A673 (cell line): Measurements from ENCODE around the gene CDH15. TPM values are rescaled to one million over a fixed set of nuclear protein-coding genes. Genes with fewer than 3 reads are reported as not detected.

Source experiments
- BruUV-seq: library from RNA; stranded (reverse); fragments of 400-500 nt; replicated peaks from 2 replicates; lab custom pipeline; 2021; lab: Mats Ljungman, UMichigan
- CTCF ChIA-PET: fragments of 300-600 bp; sonication (Branson Sonifier 250); formaldehyde crosslinking; loops from one replicate; lab custom pipeline; 2022; ENCODE audit warnings: antibody characterized with exemption; lab: Charles Lee
- POLR2A ChIA-PET: fragments of 300-600 bp; sonication (Branson Sonifier 250); formaldehyde crosslinking; loops from one replicate; lab custom pipeline; 2022; ENCODE audit warnings: antibody characterized with exemption; ENCODE audit not compliant: low non-redundant PET; lab: Charles Lee
- DNase-seq: peaks from one replicate; pipeline ENCODE4 v3.0.0-alpha.2; 2015; ENCODE audit warnings: low spot score
- H3K27ac ChIP-seq: fragments of 200-600 bp; sonication (generic); 2 replicates; pipeline ENCODE4 v1.5.1; 2016; ENCODE audit warnings: mixed run types, low read depth, mild to moderate bottlenecking, mixed read lengths, antibody characterized with exemption, low read length; ENCODE audit not compliant: poor library complexity, severe bottlenecking
- H3K27me3 ChIP-seq: fragments of 200-600 bp; sonication (generic); replicated peaks from 2 replicates; pipeline ENCODE4 v1.6.1; 2017; ENCODE audit warnings: mixed run types, low read depth, mild to moderate bottlenecking, mixed read lengths, antibody characterized with exemption, low read length; ENCODE audit not compliant: insufficient read depth, poor library complexity
- H3K36me3 ChIP-seq: fragments of 200-600 bp; sonication (generic); 2 replicates; pipeline ENCODE4 v1.6.1; 2016; ENCODE audit warnings: mixed run types, mild to moderate bottlenecking, mixed read lengths, antibody characterized with exemption, low read length; ENCODE audit not compliant: insufficient read depth, poor library complexity, severe bottlenecking
- H3K4me1 ChIP-seq: fragments of 200-600 bp; sonication (generic); 2 replicates; pipeline ENCODE4 v1.6.1; 2017; ENCODE audit warnings: mixed run types, mild to moderate bottlenecking, mixed read lengths, antibody characterized with exemption, low read length; ENCODE audit not compliant: insufficient read depth, poor library complexity, severe bottlenecking
- H3K4me3 ChIP-seq: fragments of 200-600 bp; sonication (generic); 2 replicates; pipeline ENCODE4 v1.5.1; 2016; ENCODE audit warnings: low read depth, mixed run types, mild to moderate bottlenecking, mixed read lengths, low read length; ENCODE audit not compliant: poor library complexity, severe bottlenecking
- H3K9me3 ChIP-seq: fragments of 200-600 bp; sonication (generic); 2 replicates; pipeline ENCODE4 v1.6.1; 2016; ENCODE audit warnings: mixed run types, low read depth, mild to moderate bottlenecking, mixed read lengths, antibody characterized with exemption, low read length; ENCODE audit not compliant: poor library complexity, severe bottlenecking
- CTCF ChIP-seq: fragments of 300-800, 200-600 bp; sonication (generic); conservative IDR thresholded peaks from 2 replicates; pipeline ENCODE4 v1.5.1; 2017; ENCODE audit warnings: low read depth, mild to moderate bottlenecking, antibody characterized with exemption, low read length, moderate library complexity, mixed read lengths
- EZH2 ChIP-seq: fragments of 200-600 bp; sonication (generic); IDR thresholded peaks from 2 replicates; pipeline ENCODE4 v1.6.1; 2017; ENCODE audit warnings: borderline replicate concordance, low read depth, mild to moderate bottlenecking, mixed read lengths, antibody characterized with exemption, low read length; ENCODE audit not compliant: poor library complexity, severe bottlenecking
- intact Hi-C: fragments of 100-400 bp; cut with micrococcal nuclease; formaldehyde crosslinking; loops from one replicate; pipeline ENCODE4 v1.10.0; 2022; ENCODE audit not compliant: unreplicated experiment
- total RNA-seq: library from RNA; stranded (reverse); gene quantifications from 2 replicates; pipeline ENCODE4 v1.2.3, GENCODE V29; 2021

CDH15 gene
- total RNA-seq, 1 experiment from 2014 or later: 0.13 TPM

DNA sequence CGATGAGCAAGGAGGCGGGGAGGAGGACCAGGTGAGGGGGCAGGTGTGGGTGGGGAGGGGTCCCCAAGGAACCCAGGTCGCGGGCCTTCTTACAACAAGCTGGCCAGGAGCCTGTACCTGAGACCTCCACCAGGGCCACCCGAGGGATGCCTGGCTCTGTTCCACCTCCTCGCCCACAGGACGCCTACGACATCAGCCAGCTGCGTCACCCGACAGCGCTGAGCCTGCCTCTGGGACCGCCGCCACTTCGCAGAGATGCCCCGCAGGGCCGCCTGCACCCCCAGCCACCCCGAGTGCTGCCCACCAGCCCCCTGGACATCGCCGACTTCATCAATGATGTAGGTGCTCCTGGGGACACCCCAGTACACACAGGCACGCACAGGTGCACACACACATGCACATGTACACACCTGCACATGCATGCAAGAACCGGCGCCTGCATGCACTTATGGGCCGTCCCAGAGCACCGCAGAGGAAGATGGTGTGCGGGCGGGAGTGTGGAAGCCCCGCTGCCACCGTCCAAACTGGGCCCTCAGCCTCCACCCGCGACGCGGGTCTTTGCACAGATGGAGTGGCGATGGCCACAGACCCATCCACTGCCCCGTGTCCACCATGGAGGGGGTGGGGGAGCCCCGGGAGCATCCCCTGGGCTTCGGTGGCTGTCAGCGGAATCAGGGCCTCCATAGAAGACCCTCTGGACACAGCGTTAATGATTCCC, 22.2 kb downstream of the CDH15 start:
- intact Hi-C loops: loop anchor here (5.0 kb wide), 1 partner anchor 294 kb away; no protein-coding TSS in a partner anchor
- POLR2A ChIA-PET: no interaction called here
- DNase-seq: peak; percentile 36
- Histone ChIP-seq H3K4me1 (peaks cover 7% of the 10 kb centered on the region), H3K9me3 (no peaks in the 10 kb centered on the region), H3K36me3 (no peaks in the 10 kb centered on the region), H3K27ac (no peak overlapping the region), H3K27me3 (no peaks in the 10 kb centered on the region), H3K4me3 (no peak overlapping the region)
- CTCF ChIA-PET: no interaction called here
- TF ChIP-seq CTCF: no peak
- TF ChIP-seq EZH2: no peak
- BruUV-seq: no TSS peak

- Histone ChIP-seq H3K4me3 (no peak overlapping the region), H3K27me3 (no peaks in the 10 kb centered on the region), H3K27ac (no peak overlapping the region), H3K9me3 (no peaks in the 10 kb centered on the region), H3K4me1 (peaks cover 7% of the 10 kb centered on the region), H3K36me3 (no peaks in the 10 kb centered on the region)
- no TSS peak for BruUV-seq
- CTCF ChIA-PET: no interaction called here
- DNase-seq: no peak
- intact Hi-C loops: loop anchor here (5.0 kb wide), 1 partner anchor 293 kb away; no protein-coding TSS in a partner anchor
- TF ChIP-seq CTCF (no peak), EZH2 (no peak)
- POLR2A ChIA-PET: no interaction called here
Observed at GRCh38 chr16:89194340-89195311, 23.1 kb downstream of the CDH15 start.

DNA sequence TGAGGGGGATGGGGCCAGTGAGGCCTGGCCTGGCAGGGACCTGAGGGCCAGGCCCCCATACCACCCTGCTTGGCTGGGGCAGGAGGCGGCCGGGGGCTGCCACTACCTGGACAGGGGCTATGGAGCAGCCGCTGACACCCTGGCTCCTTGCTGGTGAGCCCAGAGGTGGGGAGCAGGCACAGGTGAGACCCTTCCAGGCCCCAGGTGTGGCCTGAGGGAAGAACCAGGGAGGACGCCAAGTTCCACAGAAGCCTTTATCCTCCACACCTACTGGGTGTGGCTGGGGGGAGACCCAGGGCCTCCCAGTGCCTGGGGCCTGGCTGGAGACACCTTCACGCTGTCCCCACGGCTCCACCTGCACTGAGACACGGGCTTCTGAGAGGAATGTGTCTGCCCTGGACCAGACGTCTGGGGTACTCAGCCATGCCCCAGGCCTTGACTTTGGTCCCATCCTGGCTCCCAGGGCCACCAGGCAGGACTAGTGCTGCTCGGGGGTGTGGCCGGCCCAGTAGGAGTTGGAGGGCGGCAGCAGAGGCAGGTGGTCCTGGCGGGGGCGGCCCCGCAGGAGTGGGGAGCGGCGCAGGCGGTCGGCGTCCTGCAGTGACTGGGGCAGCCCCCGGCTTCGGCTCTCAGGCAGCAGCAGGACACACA, 24.1 kb downstream of the CDH15 start:
- DNase-seq: no peak
- intact Hi-C loops: no loop called here
- BruUV-seq: no TSS peak
- POLR2A ChIA-PET: no interaction called here
- CTCF ChIA-PET: no interaction called here
- Histone ChIP-seq H3K27ac (no peak overlapping the region), H3K4me3 (no peak overlapping the region), H3K36me3 (no peaks in the 10 kb centered on the region), H3K4me1 (peaks cover 11% of the 10 kb centered on the region), H3K9me3 (no peaks in the 10 kb centered on the region), H3K27me3 (peaks cover 8% of the 10 kb centered on the region)
- TF ChIP-seq CTCF (no peak), EZH2 (no peak)
